DMS 273 (cell line): ENCODE results near the gene CRYBA1.
"Not testable (repeated sequence)": the region's sequence is repeated elsewhere in the genome, so short reads cannot be mapped to it uniquely, and the experiment has no call there.

Experiments used
- DNase-seq: peaks from one replicate; lab custom pipeline; 2025; ENCODE audit not compliant: unreplicated experiment; lab: John Stamatoyannopoulos, UW

CRYBA1 gene

GRCh38 chr17:29237476-29238132 is 9.1 kb upstream of the CRYBA1 start:
- DNase-seq, result no peak

GRCh38 chr17:29238133-29238850 is 8.4 kb upstream of the CRYBA1 start:
- no peak for DNase-seq

GRCh38 chr17:29240477-29240876 is 6.2 kb upstream of the CRYBA1 start:
- DNase-seq, result no peak

- DNase-seq, result peak; percentile 25
Measured at GRCh38 chr17:29240968-29241963, 5.4 kb upstream of the CRYBA1 start.

- DNase-seq, result no peak
Measured at GRCh38 chr17:29242051-29242450, 4.6 kb upstream of the CRYBA1 start.

- DNase-seq, result no peak
Measured at GRCh38 chr17:29242790-29243189, 3.9 kb upstream of the CRYBA1 start.

GRCh38 chr17:29243792-29244191 is 2.9 kb upstream of the CRYBA1 start:
- DNase-seq, result peak; percentile 67

- DNase-seq, result no peak
Measured at GRCh38 chr17:29245401-29245800, 1.3 kb upstream of the CRYBA1 start.

- no peak for DNase-seq
Measured at GRCh38 chr17:29247219-29247618, 560 bp downstream of the CRYBA1 start.

- DNase-seq, result no peak
Measured at GRCh38 chr17:29248845-29249244, 2.2 kb downstream of the CRYBA1 start.

GRCh38 chr17:29250666-29251065 is 4.0 kb downstream of the CRYBA1 start:
- DNase-seq, result no peak

- no peak for DNase-seq
Measured at GRCh38 chr17:29251184-29251583, 4.5 kb downstream of the CRYBA1 start.

GRCh38 chr17:29252101-29252791 is 5.6 kb downstream of the CRYBA1 start:
- peak; percentile 51 for DNase-seq

GRCh38 chr17:29253037-29253436 is 6.4 kb downstream of the CRYBA1 start:
- DNase-seq, result no peak

- DNase-seq, result no peak
Measured at GRCh38 chr17:29255926-29256522, 9.4 kb downstream of the CRYBA1 start.

- no peak for DNase-seq
Measured at GRCh38 chr17:29256735-29257466, 10.2 kb downstream of the CRYBA1 start.

GRCh38 chr17:29257756-29258155 is 11.1 kb downstream of the CRYBA1 start:
- no peak for DNase-seq

- DNase-seq, result no peak
Measured at GRCh38 chr17:29263916-29264315, 17.3 kb downstream of the CRYBA1 start.

- DNase-seq, result not testable (repeated sequence)
Measured at GRCh38 chr17:29271980-29272379, 25.3 kb downstream of the CRYBA1 start.

- DNase-seq, result no peak
Measured at GRCh38 chr17:29273924-29274323, 27.3 kb downstream of the CRYBA1 start.
